NCI-H2081 treated with DMSO at 0.1 percent for 48 hours (cell line): ENCODE data around the gene LSR.
"Not testable (repeated sequence)": the region's sequence is repeated elsewhere in the genome, so short reads cannot be mapped to it uniquely, and the experiment has no call there.

ENCODE experiments used
- DNase-seq: peaks from one replicate; lab custom pipeline; 2025; lab: John Stamatoyannopoulos, UW

Gene LSR

GRCh38 chr19:35267353-35267817, 18.6 kb downstream of the LSR start:
- DNase-seq, result no peak

- DNase-seq, result no peak
These were observed 19.2 kb downstream of the LSR start for GRCh38 chr19:35267818-35268535.

- DNase-seq, result peak; percentile 27
These were observed 20.0 kb downstream of the LSR start, which contains the start of gene USF2 for GRCh38 chr19:35268536-35269437. TSS of gene USF2 (plus strand) at chr19:35268962. CDS start at chr19:35269102, 140 bp downstream.

GRCh38 chr19:35269438-35270117, 20.8 kb downstream of the LSR start:
- DNase-seq, result no peak

- DNase-seq, result no peak
These were observed 21.6 kb downstream of the LSR start for GRCh38 chr19:35270381-35270811.

- DNase-seq, result no peak
These were observed 22.7 kb downstream of the LSR start for GRCh38 chr19:35271546-35271945.

- DNase-seq, result no peak
These were observed 23.4 kb downstream of the LSR start for GRCh38 chr19:35272122-35272719.

- no peak for DNase-seq
These were observed 24.3 kb downstream of the LSR start for GRCh38 chr19:35272954-35273649.

GRCh38 chr19:35273686-35274259, 25.0 kb downstream of the LSR start:
- DNase-seq, result no peak

- DNase-seq, result no peak
These were observed 25.5 kb downstream of the LSR start for GRCh38 chr19:35274323-35274722.

- DNase-seq, result no peak
These were observed 28.0 kb downstream of the LSR start for GRCh38 chr19:35276706-35277281.

- DNase-seq, result no peak
These were observed 29.9 kb downstream of the LSR start for GRCh38 chr19:35278578-35279284.

- DNase-seq, result no peak
These were observed 30.6 kb downstream of the LSR start for GRCh38 chr19:35279374-35279773.

- DNase-seq, result no peak
These were observed 31.4 kb downstream of the LSR start for GRCh38 chr19:35279985-35280821.

- DNase-seq, result no peak
These were observed 32.5 kb downstream of the LSR start for GRCh38 chr19:35281303-35281702.

- DNase-seq, result no peak
These were observed 35.6 kb downstream of the LSR start for GRCh38 chr19:35284153-35285094.

- no peak for DNase-seq
These were observed 36.3 kb downstream of the LSR start for GRCh38 chr19:35285095-35285449.

- DNase-seq, result not testable (repeated sequence)
These were observed 36.7 kb downstream of the LSR start for GRCh38 chr19:35285465-35285864.
